ENCODE results near the gene ERBB4.
"Not testable (repeated sequence)": the region's sequence is repeated elsewhere in the genome, so short reads cannot be mapped to it uniquely, and the experiment has no call there.

The ERBB4 gene

DNA sequence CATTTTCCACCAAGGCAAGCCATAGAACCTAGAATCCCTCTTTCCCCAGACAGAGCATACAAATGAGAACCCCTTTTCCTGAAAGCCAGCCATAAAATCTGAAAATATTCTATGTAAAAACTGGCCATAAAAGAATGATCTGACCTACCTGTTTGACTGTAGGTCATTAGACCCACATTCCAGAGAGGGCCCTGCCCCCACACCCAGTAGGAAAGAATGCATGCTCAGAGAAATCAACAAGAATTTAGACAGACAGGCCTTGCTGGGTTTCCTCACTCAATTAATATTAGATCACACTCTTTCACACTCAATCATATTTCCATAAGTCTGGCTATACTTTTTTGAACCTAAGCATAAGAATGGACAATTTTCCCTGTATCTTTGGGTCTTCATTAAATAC, 929.5 kb downstream of the ERBB4 start:
- TF ChIP-seq, protein P1, sequence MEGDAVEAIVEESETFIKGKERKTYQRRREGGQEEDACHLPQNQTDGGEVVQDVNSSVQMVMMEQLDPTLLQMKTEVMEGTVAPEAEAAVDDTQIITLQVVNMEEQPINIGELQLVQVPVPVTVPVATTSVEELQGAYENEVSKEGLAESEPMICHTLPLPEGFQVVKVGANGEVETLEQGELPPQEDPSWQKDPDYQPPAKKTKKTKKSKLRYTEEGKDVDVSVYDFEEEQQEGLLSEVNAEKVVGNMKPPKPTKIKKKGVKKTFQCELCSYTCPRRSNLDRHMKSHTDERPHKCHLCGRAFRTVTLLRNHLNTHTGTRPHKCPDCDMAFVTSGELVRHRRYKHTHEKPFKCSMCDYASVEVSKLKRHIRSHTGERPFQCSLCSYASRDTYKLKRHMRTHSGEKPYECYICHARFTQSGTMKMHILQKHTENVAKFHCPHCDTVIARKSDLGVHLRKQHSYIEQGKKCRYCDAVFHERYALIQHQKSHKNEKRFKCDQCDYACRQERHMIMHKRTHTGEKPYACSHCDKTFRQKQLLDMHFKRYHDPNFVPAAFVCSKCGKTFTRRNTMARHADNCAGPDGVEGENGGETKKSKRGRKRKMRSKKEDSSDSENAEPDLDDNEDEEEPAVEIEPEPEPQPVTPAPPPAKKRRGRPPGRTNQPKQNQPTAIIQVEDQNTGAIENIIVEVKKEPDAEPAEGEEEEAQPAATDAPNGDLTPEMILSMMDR (IDR thresholded peaks at IDR 0.05), result no peak
- Histone ChIP-seq H2AFZ (no peak overlapping the region), H3K4me2 (ENCODE audit: low read length) (no peak overlapping the region)

DNA sequence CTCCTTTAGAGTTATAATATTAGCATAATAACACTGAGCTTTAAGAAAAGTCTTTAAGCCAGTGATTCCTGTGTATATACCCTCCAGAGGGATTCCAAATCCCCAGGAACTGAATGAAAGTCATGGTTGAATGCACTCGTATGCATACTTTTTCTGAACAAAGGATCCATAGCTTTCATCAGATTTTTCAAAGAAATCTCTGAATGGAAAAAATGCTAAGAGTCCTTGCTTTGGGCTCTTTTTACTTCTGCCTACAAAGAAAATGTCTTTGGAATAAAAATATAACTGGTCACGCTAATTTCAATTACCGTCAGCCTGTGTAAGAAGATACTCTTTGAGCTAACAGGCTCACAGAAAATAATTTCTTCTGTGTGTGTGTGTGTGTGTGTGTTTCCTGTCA, 939.5 kb downstream of the ERBB4 start:
- Histone ChIP-seq H3K9ac (no peak overlapping the region), H3K4me3 (ENCODE audit: low read depth, low read length) (no peak overlapping the region), H3K4me2 (ENCODE audit: low read length) (no peak overlapping the region), H3K27ac (no peak overlapping the region), H3K79me2 (no peaks in the 10 kb centered on the region), H3K4me1 (no peaks in the 10 kb centered on the region), H3K9me3 (ENCODE audit: control insufficient read depth, low read length) (no peaks in the 10 kb centered on the region), H3K36me3 (ENCODE audit: control insufficient read depth, insufficient read depth, low read length) (no peaks in the 10 kb centered on the region), H3K27me3 (ENCODE audit: control insufficient read depth, insufficient read depth, low read length) (no peaks in the 10 kb centered on the region), H2AFZ (no peak overlapping the region)
- TF ChIP-seq, protein P1 (IDR thresholded peaks at IDR 0.05), result no peak

More for the DNA sequence above, 929.5 kb downstream of the ERBB4 start:
- Histone ChIP-seq H3K9ac (no peak overlapping the region), H3K27me3 (ENCODE audit: control insufficient read depth, insufficient read depth, low read length) (no peaks in the 10 kb centered on the region), H3K9me3 (ENCODE audit: control insufficient read depth, low read length) (no peaks in the 10 kb centered on the region), H3K4me3 (ENCODE audit: low read depth, low read length) (no peak overlapping the region), H3K36me3 (ENCODE audit: control insufficient read depth, insufficient read depth, low read length) (no peaks in the 10 kb centered on the region), H3K27ac (no peak overlapping the region), H3K79me2 (no peaks in the 10 kb centered on the region), H3K4me1 (no peaks in the 10 kb centered on the region)

DNA sequence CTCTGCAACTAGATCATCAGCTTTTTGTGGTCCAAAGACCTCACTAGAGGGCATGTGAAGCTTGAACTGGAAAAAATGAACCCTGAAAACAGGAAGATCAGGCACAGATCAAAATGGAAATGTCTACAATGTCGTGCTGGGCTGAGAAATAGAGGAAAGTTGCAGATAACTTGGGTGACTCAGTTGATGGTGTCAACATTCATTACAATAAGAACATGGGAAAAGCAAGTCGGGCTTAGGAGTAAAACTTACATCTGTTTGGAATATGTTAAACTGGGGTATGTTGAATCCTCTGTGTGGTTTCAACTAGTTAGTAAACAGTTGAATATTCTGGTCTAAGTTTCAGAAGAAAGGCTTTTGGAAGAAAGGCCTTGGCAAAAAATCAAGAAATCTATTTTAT, 940.4 kb downstream of the ERBB4 start:
- Histone ChIP-seq H3K27me3 (ENCODE audit: control insufficient read depth, insufficient read depth, low read length) (no peaks in the 10 kb centered on the region), H3K36me3 (ENCODE audit: control insufficient read depth, insufficient read depth, low read length) (no peaks in the 10 kb centered on the region), H3K9me3 (ENCODE audit: control insufficient read depth, low read length) (no peaks in the 10 kb centered on the region), H3K4me3 (ENCODE audit: low read depth, low read length) (no peak overlapping the region), H3K27ac (no peak overlapping the region), H2AFZ (no peak overlapping the region), H3K4me1 (no peaks in the 10 kb centered on the region), H3K4me2 (ENCODE audit: low read length) (no peak overlapping the region), H3K79me2 (no peaks in the 10 kb centered on the region), H3K9ac (no peak overlapping the region)
- TF ChIP-seq, protein P1 (IDR thresholded peaks at IDR 0.05), result no peak

DNA sequence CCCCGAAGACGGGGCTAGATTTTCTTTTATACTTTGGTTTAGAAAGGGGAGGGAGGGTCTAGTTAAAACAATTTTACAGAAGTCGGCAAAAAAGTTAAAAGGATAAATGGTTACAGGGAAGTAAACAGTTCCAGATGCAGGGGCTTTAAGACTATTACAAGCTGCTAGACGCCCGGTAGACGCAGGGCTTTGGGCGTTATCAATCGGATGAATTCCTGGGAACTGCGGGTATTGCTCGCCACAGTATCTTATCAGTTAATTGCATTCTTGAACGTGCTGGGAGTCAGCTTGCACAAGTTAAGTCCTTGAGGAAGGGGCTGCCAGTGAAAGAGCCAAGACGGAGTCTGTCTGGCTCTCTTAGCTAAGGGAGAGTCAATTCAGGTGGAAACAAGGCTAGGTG, 946.6 kb downstream of the ERBB4 start:
- H3K27me3 ChIP-seq (ENCODE audit: control insufficient read depth, insufficient read depth, low read length); H2AFZ ChIP-seq; H3K9ac ChIP-seq; H3K79me2 ChIP-seq; H3K4me2 ChIP-seq (ENCODE audit: low read length); H3K9me3 ChIP-seq (ENCODE audit: control insufficient read depth, low read length); H3K36me3 ChIP-seq (ENCODE audit: control insufficient read depth, insufficient read depth, low read length); H3K27ac ChIP-seq; H3K4me1 ChIP-seq; H3K4me3 ChIP-seq (ENCODE audit: low read depth, low read length): not testable (repeated sequence)

DNA sequence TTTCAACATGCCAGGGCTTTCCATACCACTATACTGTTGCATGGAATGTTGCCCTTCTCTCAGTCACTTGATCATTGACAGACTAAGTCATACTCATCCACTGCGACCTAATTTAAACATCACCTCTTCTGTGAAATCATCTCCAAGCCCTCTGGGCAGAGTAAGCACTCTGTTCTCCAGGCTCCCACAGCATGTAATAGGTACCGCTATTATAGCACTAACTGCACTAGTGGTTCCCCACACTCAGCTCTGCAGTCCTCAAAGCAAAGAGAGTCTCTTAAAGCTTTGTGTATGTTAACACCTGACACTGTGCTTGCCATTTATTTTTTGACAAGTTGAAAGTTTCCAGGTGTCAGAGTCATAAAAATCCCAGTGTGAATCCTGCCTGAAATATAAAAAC, 947.2 kb downstream of the ERBB4 start:
- H3K4me3 ChIP-seq (ENCODE audit: low read depth, low read length), result no peak overlapping the region
- no peak overlapping the region for H3K27ac ChIP-seq
- H2AFZ ChIP-seq, result no peak overlapping the region
- no peaks in the 10 kb centered on the region for H3K9me3 ChIP-seq (ENCODE audit: control insufficient read depth, low read length)
- H3K36me3 ChIP-seq (ENCODE audit: control insufficient read depth, insufficient read depth, low read length), result no peaks in the 10 kb centered on the region
- H3K9ac ChIP-seq, result no peak overlapping the region
- no peak overlapping the region for H3K4me2 ChIP-seq (ENCODE audit: low read length)
- TF ChIP-seq, protein P1 (IDR thresholded peaks at IDR 0.05), result no peak
- no peaks in the 10 kb centered on the region for H3K27me3 ChIP-seq (ENCODE audit: control insufficient read depth, insufficient read depth, low read length)
- H3K79me2 ChIP-seq, result no peaks in the 10 kb centered on the region
- no peaks in the 10 kb centered on the region for H3K4me1 ChIP-seq
